ENCODE measurements around the gene CHMP5.

The CHMP5 gene

GRCh38 chr9:33244137-33244784 is 20.6 kb upstream of the CHMP5 start:
- no peak for DNase-seq

GRCh38 chr9:33245341-33245740 is 19.5 kb upstream of the CHMP5 start:
- no peak for DNase-seq

DNA sequence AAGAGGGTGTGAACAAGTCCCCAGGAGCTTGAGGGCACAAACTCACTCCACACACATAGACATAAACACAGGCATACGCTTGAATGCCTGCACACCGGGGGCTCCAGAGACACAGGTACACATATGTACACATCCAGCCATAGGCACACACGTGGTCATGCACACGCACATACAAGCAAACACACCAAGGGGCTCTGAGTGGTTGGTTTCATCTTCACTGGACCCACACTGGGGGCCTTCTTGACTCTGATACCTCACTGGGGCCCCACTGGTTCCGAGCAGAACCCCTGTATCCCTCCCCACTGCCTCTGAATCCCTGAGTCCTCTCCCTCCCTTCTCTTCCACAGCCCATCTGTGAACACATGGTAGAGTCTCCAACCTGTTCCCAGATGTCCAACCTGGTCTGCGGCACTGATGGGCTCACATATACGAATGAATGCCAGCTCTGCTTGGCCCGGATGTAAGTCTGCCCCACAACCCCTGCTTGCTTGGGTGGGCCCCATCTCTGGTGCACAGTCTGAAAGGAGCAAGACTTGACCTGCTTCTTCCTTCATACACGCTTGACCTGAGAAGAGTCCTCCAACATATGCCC is 18.5 kb upstream of the CHMP5 start:
- no peak for DNase-seq

- no peak for DNase-seq
These were observed 16.2 kb upstream of the CHMP5 start for GRCh38 chr9:33248606-33249005.

- DNase-seq, result no peak
These were observed 15.7 kb upstream of the CHMP5 start for GRCh38 chr9:33249087-33249658.

DNA sequence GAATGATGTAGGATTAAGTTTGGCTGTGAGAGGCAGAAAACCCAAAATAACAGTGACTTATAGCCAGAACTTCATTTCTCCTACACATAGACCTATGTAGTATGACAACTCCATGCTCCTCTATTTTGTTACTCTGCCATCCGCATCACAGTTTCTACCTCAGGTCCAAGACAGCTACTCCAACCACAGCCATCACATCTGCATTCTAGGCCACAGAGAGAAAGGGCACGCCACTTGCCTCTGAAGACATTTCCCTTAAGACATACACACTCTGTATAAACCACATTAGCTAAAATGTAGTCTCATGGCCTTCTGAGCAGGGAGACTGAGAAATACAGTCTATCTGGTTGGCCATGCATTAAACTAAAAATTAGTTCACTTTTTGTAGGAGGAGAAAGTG is 14.9 kb upstream of the CHMP5 start:
- DNase-seq, result no peak

DNA sequence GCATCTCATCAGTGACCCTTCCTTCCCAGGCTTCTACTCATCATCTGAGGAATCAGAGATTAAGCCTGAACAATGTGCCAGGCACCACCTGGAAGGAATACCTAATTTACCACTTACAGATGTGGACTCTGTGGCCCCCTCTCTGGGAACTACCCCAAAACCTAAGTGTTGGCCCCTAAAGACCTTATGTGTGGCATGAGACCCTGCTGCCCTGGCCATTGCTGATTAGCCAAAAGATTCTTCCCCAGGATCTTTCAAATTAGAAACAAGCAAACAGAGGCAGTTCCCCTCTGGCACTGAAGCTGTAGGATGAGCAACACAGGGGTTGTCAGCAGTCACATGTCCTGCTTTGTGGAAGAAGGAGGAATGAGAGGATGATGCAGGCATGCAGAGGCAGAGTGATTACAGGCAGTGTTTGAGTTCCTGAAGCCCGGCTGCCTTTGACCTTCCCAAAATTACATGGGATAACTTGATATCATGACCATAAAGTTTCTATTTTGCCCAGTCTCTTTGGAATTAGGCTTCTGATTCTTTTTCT is 14.3 kb upstream of the CHMP5 start:
- DNase-seq, result no peak

GRCh38 chr9:33254211-33254610 is 10.6 kb upstream of the CHMP5 start:
- DNase-seq, result no peak

- no peak for DNase-seq
These were observed 9.8 kb upstream of the CHMP5 start for GRCh38 chr9:33255014-33255413.

DNA sequence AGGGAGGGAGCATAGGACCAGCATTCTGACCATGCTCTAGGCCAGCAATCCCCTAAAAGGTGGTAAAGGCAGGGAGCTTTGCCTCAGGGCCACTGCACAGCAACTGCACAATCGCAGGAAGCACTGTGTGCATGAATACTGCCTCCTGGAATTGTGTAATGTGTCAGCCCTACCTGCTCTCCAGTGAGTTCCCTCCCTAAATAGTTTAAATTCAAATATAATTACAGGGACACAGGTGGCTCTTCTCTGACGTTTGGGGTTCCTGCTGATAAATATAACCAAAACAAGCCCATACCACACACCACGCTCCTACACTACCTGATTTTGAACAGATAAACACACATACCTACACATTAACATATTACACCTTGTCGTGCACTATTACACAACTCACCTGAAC is 9.4 kb upstream of the CHMP5 start:
- no peak for DNase-seq

DNA sequence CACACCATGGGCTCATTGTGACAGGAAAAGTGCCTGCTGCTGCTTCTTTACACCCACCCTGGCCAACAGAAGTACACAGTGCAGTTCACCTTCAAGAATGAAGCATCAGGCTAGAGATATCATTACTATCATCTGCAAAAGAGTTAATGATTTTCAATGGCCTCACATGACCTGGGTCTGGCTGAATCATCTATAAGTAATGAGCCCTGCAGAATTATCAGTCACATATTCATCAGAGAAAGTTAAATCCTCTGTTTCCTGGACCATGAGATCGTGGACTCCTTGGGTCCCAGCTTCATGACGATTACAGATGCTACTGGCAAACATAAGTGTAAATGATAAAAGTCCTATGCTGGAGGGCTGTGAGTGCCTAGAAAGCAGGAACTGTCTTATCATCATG is 8.6 kb upstream of the CHMP5 start:
- DNase-seq, result no peak

DNA sequence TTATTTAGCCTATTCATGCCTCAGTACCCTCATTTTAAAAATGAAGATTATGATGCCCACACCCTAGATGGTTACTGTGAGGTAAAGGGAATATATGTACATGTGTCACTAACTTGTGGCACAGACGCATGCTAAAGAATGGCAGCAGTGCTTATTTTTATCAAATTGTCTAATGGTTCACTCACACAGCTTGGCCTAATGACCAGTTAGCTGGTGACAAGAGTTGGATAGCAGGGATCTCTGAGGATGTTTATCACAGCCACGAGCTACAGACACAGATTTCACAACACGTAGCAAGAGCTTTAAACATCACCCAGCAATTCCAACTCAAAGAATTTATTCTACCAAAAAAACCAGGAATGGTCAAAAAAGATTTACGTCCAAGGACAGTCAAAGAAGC is 7.6 kb upstream of the CHMP5 start:
- DNase-seq, result no peak

DNA sequence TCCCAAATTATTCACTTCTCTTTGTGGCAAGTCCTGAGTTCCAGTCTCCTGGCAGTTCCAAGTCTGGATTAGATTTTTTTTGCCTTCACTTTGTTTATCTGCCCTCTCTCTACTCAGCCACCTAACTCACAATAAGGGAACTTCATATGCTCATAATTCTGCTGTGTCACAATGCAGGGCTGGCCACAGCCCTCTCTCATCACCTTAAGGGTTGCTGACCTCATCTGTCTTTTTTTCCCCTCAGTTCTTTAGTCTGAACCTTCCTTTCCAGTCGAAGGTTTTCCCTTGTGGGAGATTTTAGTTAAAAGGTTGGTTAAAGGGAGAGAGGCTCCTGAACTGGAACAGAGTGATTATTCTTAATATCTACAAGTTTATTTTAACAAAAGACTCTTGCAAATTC is 4.5 kb upstream of the CHMP5 start:
- no peak for DNase-seq

DNA sequence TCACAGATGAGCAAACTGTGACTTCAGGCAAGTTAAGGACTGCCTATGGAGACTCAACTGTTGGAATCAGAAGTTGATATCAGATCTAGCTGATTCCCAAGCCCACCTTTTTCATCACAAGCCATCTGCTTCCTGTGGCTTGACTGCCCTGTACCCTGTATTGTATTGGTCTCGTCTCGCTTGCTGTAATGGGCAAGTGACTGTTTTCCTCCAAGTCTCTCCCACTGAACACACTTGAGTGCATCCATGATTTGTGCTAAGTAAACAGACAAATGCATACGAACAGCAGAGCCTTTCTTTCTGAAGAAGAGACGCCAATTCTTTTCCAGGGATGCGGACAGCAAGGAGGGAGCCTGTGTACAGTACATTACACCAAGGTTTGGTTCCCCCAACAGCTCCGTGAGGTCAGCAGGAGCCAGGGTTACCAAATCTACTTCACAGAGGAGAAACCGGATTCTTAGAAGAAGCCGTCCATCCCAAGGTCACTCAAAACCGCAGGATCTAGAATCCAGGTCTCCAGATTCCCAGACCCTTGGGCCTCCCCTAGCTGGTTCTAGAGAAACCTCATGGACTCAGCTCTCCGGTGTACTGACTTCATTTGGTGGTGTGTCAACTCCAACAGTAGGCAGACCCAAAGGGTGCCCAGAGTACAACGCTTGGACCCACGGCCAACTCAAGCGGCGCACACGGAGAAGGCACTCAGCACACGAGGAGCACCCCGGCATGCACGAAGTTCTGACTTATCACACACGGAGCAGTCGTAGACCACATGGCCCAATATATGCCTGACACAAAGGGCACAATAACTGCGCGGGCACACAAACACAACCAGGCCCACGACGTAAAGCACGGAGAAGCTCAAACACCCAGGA is 1.5 kb upstream of the CHMP5 start:
- DNase-seq, result peak; percentile 27 to 36

DNA sequence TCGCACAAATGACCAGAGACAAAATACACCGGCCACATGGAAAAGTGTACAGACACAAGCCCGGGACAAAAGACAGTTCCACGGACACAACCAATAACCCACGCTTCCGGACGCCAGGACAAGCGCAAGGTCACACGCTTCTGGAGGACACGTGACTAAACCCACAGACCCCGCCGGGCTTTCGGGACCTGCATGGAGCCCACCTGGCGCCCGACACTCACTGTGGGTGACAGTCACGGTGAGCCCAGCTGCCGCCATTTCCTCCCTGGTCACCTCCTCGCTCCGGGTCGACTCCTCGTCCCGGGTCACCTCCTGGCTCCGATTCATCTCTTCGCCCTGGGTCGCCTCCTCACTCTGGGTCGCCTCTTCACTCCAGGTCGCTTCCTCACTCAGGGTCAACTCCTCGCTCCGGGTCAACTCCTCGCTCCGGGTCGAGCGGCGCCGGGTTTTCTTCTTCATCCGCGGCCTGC is 811 bp upstream of the CHMP5 start:
- DNase-seq, result peak; percentile 57

DNA sequence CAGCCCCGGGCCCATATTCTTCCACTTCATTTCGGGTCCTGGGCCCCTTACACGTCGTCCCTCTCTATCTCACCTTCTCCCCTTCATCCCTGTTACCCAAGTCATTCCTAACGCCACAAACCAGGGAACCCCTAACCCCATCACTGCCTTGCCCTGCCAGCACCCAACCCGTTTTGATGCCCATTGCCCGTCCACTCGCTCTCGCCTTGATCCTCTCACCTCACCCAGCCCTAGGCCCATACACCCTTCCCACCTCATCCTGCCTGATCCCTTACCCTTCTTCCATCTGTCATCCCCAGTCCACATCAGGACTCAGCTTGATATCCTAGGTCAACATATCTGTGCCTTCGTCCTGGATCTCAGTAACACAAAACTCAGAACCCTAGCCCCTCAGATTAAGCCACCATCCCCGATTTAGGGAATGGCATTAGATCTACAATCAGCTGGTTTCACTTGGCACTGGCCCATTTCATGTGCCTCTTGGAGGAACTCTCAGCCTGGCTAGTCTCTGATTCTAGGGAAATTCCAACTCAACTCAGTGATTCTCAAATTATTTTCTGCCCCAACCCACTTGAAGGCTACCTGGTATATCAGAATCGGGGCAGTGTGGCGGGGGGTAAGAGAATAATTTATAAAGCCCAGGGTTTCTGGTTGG is 489 bp downstream of the CHMP5 start:
- no peak for DNase-seq

DNA sequence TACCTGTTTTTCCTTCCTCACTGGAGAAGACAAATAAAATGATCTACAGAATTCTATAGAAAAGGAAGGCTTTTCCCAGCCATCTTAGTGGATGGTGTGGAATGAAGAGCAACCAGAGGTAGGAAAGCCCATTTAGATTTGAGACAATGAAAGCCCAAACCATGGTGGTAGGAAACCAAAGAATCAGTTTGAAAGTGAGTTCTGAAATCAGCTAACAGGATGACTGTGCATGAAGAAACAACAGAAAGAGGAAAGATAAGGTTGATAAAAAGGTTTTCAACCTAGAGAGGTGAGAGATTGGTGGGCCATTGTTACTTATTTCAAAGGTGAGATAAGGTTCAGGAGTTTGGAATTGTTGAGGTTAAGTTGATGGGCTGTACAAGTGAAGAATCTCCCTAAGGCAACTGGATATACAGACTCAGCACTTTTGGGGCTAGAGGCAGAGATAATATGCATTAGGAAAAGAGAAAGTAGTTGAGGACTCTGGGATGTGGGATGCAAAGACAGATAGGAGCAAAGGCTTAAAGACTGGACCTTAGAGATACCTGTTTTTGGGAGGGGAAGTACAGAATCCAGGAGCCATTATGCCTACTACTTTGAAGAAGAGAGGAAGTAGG is 2.4 kb downstream of the CHMP5 start:
- DNase-seq, result no peak

GRCh38 chr9:33270146-33270545 is 5.3 kb downstream of the CHMP5 start:
- no peak for DNase-seq

DNA sequence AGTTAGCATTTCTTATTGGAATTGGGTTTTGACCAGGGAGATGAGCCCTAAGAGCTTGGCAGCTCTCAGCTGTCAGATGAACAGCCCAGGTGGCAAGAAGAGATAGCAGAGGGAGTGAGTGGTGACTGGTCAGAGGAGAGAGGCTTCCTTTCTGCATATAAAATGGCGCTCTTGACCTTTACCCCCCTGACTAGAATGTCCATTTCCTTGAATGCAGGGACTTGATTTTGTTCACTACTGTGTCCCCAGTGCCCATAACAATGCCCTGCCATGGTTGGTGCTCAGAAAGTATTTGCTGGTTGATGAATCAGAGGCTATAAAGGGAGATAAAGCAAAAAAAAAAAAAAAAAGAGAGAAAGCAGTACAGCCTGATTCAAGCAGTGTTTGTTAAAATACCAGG is 7.2 kb downstream of the CHMP5 start:
- DNase-seq, result no peak

DNA sequence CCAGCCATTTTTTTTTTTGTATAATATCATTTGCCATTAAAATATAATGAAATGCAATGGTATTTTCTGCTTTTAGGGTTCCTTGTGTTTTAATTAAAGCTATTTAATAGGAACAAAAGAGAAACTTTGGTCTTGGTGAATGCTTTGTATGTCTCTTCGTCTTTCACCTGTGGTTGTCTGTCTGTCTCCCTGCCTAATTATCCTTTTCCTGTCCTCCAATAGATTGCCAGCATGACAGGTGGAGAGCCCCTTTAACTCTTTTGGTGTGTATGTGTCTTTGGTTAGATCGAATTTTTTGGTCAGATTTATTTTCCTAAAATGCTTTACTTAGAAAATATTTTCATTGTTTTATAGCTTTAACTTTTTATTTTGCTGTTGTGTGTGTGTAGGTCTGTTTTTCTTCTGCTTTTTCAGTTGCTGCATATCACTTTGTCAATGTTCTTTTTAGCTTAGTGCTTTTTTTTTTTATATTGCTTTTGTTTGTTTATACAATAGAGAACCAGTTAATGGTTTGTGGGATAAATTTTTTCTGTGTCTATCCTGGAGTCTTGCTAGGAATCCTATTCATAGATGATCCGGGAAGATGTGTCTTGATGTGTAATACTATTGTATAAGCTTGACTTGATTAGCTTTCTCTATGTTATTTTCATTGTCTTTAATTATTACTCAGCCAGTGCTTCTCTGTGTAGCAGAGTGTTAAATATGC is 8.6 kb downstream of the CHMP5 start:
- DNase-seq, result no peak

DNA sequence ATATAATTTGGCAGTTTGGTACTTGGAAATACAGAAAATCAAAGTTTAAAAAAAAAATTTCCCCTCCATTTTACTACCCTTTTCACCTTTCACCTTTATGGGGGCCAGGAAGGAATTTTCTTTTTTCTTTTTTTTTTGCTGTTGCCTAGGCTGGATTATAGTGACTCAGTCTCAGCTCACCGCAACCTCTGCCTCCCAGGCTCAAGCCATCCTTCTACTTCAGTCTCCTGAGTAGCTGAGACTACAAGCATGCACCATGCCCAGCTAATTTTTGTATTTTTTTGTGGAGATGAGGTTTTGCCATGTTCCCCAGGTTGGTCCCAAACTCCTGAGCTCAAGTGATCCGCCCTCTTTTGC is 9.1 kb downstream of the CHMP5 start:
- no peak for DNase-seq

DNA sequence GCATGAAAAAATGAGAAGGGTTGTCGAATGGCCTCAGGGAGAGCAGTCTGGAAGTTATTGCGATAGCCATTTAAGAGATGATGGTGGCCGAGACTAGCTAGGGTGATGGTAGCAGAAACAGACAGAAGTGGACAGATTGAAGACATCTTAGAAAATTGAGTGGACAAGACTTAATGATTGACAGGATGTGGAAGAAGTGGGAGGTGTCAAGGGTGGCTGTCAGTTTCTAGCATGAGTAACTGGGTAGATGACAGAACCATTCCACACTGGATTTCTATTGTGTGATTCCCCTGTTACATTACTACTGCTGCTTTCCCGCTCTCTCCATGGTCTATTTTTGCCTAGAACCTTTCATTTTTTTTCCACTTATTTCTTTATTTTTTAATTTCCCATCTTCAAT is 12.6 kb downstream of the CHMP5 start:
- DNase-seq, result no peak
